ENCODE results near the gene CAND2.

The CAND2 gene

GRCh38 chr3:12807601-12808359 is 11.3 kb downstream of the CAND2 start:
- DNase-seq (ENCODE audit: low read depth) = no peak
- no peak overlapping the region for H3K4me3 ChIP-seq (ENCODE audit: low read length)
- TF ChIP-seq CTCF (conservative IDR thresholded peaks at IDR 0.05; ENCODE audit: low read length) = no peak

GRCh38 chr3:12808587-12808986 is 12.1 kb downstream of the CAND2 start:
- no peak for TF ChIP-seq CTCF (conservative IDR thresholded peaks at IDR 0.05; ENCODE audit: low read length)
- no peak overlapping the region for H3K4me3 ChIP-seq (ENCODE audit: low read length)
- no peak for DNase-seq (ENCODE audit: low read depth)

GRCh38 chr3:12809001-12809400 is 12.5 kb downstream of the CAND2 start:
- TF ChIP-seq CTCF (conservative IDR thresholded peaks at IDR 0.05; ENCODE audit: low read length) = no peak
- no peak overlapping the region for H3K4me3 ChIP-seq (ENCODE audit: low read length)
- no peak for DNase-seq (ENCODE audit: low read depth)

- no peak for DNase-seq (ENCODE audit: low read depth)
- H3K4me3 ChIP-seq (ENCODE audit: low read length) = peak overlapping the region; percentile 60
- no peak for TF ChIP-seq CTCF (conservative IDR thresholded peaks at IDR 0.05; ENCODE audit: low read length)
Observed at GRCh38 chr3:12809435-12809834, 13.0 kb downstream of the CAND2 start.

- DNase-seq (ENCODE audit: low read depth) = peak; percentile 80
- H3K4me3 ChIP-seq (ENCODE audit: low read length) = peak overlapping the region; percentile 60
- TF ChIP-seq CTCF (conservative IDR thresholded peaks at IDR 0.05; ENCODE audit: low read length) = peak; percentile 55
Observed at GRCh38 chr3:12810013-12810780, 13.7 kb downstream of the CAND2 start.

- H3K4me3 ChIP-seq (ENCODE audit: low read length) = no peak overlapping the region
- TF ChIP-seq CTCF (conservative IDR thresholded peaks at IDR 0.05; ENCODE audit: low read length) = no peak
- DNase-seq (ENCODE audit: low read depth) = no peak
Observed at GRCh38 chr3:12810961-12811360, 14.5 kb downstream of the CAND2 start.

- no peak for DNase-seq (ENCODE audit: low read depth)
- H3K4me3 ChIP-seq (ENCODE audit: low read length) = no peak overlapping the region
- TF ChIP-seq CTCF (conservative IDR thresholded peaks at IDR 0.05; ENCODE audit: low read length) = no peak
Observed at GRCh38 chr3:12812812-12813211, 16.3 kb downstream of the CAND2 start.
